ENCODE results near the gene LRFN2. TPM values are rescaled to one million over a fixed set of nuclear protein-coding genes. Genes with fewer than 3 reads are reported as not detected.

The LRFN2 gene
- polyA plus RNA-seq, 1 donor (not counting 4 experiments of a cell fraction or from before 2014, with no cell fraction given), result not detected

DNA sequence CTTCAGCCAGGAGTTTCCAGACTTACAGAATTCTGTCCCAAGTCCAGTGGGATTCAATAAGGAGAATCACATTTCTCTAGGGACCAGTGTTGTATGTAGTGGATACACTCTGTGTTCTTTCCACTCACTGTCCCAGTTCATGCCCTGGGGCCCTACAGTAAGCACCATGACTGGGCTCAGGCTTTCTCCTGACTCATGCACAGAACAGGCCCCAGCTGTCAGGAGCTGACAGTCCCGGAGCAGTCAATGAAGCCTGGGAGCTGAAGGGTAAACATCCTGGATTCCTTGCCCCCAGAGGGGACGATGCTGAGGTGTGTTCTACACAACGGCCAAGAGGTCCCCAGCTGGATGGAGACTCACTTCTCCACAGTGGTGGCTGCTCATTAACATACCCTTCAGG lies 40.2 kb upstream of the LRFN2 start:
- Histone ChIP-seq H3K79me2 (ENCODE audit: control insufficient read depth, insufficient read depth, low read length) (no peaks in the 10 kb centered on the region), H3K27ac (ENCODE audit: control insufficient read depth, insufficient read depth, low read length) (no peak overlapping the region), H3K36me3 (ENCODE audit: control insufficient read depth in 2 of 2, extremely low read depth in 1 of 2, insufficient read depth in 2 of 2, low read length in 2 of 2) (no peaks in the 10 kb centered on the region), H3K4me2 (ENCODE audit: control insufficient read depth, extremely low read depth, insufficient read depth, low read depth, low read length) (no peak overlapping the region), H3K9me3 (ENCODE audit: control insufficient read depth, low read depth, low read length) (no peaks in the 10 kb centered on the region), H3K27me3 (ENCODE audit: control insufficient read depth, extremely low read depth, insufficient read depth, low read length) (peaks cover 12% of the 10 kb centered on the region), H2AFZ (ENCODE audit: control insufficient read depth, low read length) (no peak overlapping the region), H3K9me1 (ENCODE audit: control insufficient read depth, extremely low read depth, insufficient read depth, low read length) (no peaks in the 10 kb centered on the region), H4K20me1 (ENCODE audit: control insufficient read depth, extremely low read depth, insufficient read depth, low read length) (no peaks in the 10 kb centered on the region), H3K4me3 (ENCODE audit: control insufficient read depth in 2 of 3, extremely low read depth in 1 of 3, insufficient read depth in 2 of 3, low read depth in 1 of 3, low read length in 3 of 3) (no peak overlapping the region), H3K4me1 (ENCODE audit: control insufficient read depth, extremely low read depth, insufficient read depth, low read length) (no peaks in the 10 kb centered on the region), H3K9ac (ENCODE audit: control insufficient read depth, extremely low read depth, insufficient read depth, low read length) (no peak overlapping the region)
- FAIRE-seq (peak; percentile 57), DNase-seq (ENCODE audit: low read depth, low spot score) (peak; percentile 17)
- no peak for TF ChIP-seq CTCF (optimal IDR thresholded peaks at IDR 0.05 in 1 of 3, IDR thresholded peaks at IDR 0.05 in 1 of 3, conservative IDR thresholded peaks at IDR 0.05 in 1 of 3; ENCODE audit: extremely low read depth in 1 of 3, insufficient read depth in 2 of 3, low read length in 3 of 3)
- dilution Hi-C loops (cut with MboI; ENCODE audit: extremely low pct_ligation_motif_present, low sequenced_read_pairs), result no loop called here

DNA sequence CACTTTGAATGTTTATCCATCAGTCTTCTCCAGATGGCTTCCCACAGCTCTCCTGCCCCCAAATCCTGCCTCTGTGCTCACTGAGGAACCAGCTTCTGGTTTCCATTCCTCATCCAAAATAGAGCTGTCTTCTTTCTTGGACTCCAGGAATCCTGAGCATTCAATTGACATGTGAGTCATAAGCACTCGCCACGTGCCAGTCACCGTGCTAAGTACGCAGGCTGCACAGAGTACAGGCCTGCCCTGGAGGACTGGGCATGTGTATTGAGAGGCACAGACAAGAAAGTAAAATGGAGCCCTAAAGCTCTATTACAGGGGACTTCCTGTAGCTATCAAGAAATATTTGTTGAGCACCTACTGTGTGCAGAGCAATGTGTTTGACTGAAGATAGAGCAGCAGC lies 39.7 kb upstream of the LRFN2 start:
- TF ChIP-seq CTCF (optimal IDR thresholded peaks at IDR 0.05 in 1 of 3, IDR thresholded peaks at IDR 0.05 in 1 of 3, conservative IDR thresholded peaks at IDR 0.05 in 1 of 3; ENCODE audit: extremely low read depth in 1 of 3, insufficient read depth in 2 of 3, low read length in 3 of 3), result no peak
- no peak for TF ChIP-seq EZH2 (IDR thresholded peaks at IDR 0.05; ENCODE audit: low read length)
- Histone ChIP-seq H4K20me1 (ENCODE audit: control insufficient read depth, extremely low read depth, insufficient read depth, low read length) (no peaks in the 10 kb centered on the region), H3K4me3 (ENCODE audit: control insufficient read depth in 2 of 3, extremely low read depth in 1 of 3, insufficient read depth in 2 of 3, low read depth in 1 of 3, low read length in 3 of 3) (no peak overlapping the region), H3K9me3 (ENCODE audit: control insufficient read depth, low read depth, low read length) (no peaks in the 10 kb centered on the region), H3K79me2 (ENCODE audit: control insufficient read depth, insufficient read depth, low read length) (no peaks in the 10 kb centered on the region), H3K27me3 (ENCODE audit: control insufficient read depth, extremely low read depth, insufficient read depth, low read length) (peaks cover 12% of the 10 kb centered on the region), H3K36me3 (ENCODE audit: control insufficient read depth in 2 of 2, extremely low read depth in 1 of 2, insufficient read depth in 2 of 2, low read length in 2 of 2) (no peaks in the 10 kb centered on the region), H3K4me1 (ENCODE audit: control insufficient read depth, extremely low read depth, insufficient read depth, low read length) (no peaks in the 10 kb centered on the region), H2AFZ (ENCODE audit: control insufficient read depth, low read length) (no peak overlapping the region), H3K27ac (ENCODE audit: control insufficient read depth, insufficient read depth, low read length) (no peak overlapping the region), H3K9ac (ENCODE audit: control insufficient read depth, extremely low read depth, insufficient read depth, low read length) (no peak overlapping the region), H3K9me1 (ENCODE audit: control insufficient read depth, extremely low read depth, insufficient read depth, low read length) (no peaks in the 10 kb centered on the region), H3K4me2 (ENCODE audit: control insufficient read depth, extremely low read depth, insufficient read depth, low read depth, low read length) (no peak overlapping the region)
- no peak for FAIRE-seq
- DNase-seq (ENCODE audit: low read depth, low spot score), result peak; percentile 19
- dilution Hi-C loops (cut with MboI; ENCODE audit: extremely low pct_ligation_motif_present, low sequenced_read_pairs), result no loop called here
